Subcutaneous adipose tissue (tissue), 4 donors: ENCODE data around the gene LARGE1. TPM values are rescaled to one million over a fixed set of nuclear protein-coding genes. Genes with fewer than 3 reads are reported as not detected.

ENCODE experiments used
- total RNA-seq, 4 donors: library from RNA; depleted of rRNA; stranded (reverse); fragments of >200 nt; gene quantifications; one replicate each; pipeline ENCODE4 v1.1.0, GENCODE V29; 2016
- TF ChIP-seq, protein P1 (sequence below): fragments of 450-650 bp; IDR thresholded peaks from one replicate; pipeline ENCODE4 v1.5.1; 2016; ENCODE audit warnings: low read depth, mild to moderate bottlenecking, control low read depth, antibody characterized with exemption, moderate library complexity

Gene LARGE1
- total RNA-seq, 4 donors from 2014 or later = 19.4 to 28.8 (median 22.1) TPM

- TF ChIP-seq, protein P1, sequence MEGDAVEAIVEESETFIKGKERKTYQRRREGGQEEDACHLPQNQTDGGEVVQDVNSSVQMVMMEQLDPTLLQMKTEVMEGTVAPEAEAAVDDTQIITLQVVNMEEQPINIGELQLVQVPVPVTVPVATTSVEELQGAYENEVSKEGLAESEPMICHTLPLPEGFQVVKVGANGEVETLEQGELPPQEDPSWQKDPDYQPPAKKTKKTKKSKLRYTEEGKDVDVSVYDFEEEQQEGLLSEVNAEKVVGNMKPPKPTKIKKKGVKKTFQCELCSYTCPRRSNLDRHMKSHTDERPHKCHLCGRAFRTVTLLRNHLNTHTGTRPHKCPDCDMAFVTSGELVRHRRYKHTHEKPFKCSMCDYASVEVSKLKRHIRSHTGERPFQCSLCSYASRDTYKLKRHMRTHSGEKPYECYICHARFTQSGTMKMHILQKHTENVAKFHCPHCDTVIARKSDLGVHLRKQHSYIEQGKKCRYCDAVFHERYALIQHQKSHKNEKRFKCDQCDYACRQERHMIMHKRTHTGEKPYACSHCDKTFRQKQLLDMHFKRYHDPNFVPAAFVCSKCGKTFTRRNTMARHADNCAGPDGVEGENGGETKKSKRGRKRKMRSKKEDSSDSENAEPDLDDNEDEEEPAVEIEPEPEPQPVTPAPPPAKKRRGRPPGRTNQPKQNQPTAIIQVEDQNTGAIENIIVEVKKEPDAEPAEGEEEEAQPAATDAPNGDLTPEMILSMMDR = no peak
These were observed 262.6 kb downstream of the LARGE1 start for GRCh38 chr22:33657670-33658069.

DNA sequence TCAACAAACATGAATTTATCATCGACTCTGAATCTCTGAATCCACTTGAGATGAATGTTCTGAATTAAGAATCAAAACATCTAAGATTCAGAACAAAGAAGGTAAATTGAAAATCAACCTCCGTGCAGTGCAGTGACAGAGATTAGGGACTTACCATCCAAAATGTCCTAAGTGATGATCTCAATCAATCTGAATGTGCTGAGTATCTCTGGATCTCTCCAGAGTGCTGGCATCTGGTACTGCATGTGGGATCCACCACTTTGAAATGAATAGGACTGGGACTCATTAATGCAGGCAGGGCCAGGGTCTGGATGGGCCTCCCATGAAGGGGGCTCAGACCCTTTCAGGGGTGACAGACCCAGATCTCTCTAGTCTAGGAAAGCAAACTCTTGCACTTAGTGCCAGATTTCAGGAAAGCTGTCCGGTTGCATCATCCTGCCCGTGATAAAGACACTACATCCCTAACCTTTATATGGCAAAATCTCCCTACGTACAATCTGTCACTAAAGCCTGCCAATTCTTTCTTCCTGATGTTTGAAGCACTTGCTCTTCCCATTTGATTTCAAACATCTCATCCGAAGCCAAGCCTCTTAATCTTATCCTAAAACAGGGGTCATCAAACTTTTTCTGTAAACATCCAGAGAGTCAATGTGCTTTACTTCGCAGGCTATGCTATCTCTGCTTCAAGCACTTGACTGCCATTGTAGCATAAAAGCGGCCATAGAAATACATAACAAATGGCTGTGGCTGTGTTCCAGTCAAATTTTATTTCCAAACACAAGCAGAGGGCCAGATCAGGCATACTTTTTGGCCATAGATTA, 263.3 kb downstream of the LARGE1 start:
- TF ChIP-seq, protein P1 = no peak

DNA sequence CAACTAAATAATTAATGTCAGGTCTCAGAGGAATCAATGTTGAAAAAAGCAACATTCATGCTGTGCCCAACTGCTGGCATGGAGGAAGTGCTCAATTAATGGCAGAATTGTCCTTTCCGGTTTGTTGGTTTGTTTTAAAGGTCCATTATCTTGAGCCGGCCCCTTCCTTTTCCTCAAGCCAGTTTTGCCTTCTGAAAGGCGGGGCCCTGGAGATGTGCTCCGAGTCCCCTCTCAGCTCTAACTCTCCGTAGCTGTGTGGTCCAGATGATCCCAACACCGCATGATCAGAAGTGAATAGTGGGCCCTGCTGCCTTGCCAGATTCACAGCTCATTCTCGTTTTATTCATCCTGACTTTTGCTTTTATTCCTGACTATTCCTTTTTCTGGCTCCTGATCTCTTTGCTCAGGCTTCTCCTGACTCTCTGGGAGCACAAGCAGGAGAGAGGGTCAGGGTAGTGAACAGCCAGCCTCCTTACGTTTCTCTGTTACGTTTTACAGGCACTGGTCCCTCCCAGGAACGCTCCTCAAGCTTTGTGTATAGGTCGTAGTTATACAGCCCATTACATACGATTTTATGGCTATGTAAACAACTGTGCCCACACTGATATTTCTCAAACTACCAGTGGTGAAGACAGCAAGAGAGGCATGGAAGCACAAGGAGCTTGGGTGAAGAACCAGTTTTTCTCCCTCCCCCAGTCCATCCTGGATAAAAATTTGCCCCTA, 265.9 kb downstream of the LARGE1 start:
- TF ChIP-seq, protein P1 = no peak

DNA sequence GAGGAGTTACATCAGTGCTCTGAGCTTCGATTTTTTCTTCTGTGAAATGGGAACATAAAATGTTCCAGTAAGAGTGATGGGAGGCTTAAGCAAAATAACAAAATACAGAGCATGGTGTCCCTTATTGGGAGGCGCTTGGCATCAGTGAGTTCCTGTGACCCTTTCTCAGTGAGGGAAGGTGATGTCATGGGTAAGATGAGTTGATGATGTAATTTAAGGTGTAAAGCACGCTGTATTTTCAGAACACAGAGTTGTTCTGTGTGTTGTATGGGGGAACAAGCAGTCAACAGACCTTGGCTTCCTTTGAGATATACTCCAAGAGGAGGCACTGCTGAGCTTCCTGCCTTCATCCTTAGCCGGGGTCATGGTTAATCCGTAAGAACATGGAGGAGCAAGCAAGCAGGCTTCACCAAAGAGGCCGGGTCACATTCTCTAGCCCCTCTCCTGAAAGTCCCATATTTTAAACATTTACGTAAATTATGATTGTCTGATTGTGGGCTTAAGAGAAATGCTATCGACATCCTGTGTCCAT, 266.7 kb downstream of the LARGE1 start:
- TF ChIP-seq, protein P1 = no peak

- TF ChIP-seq, protein P1 = no peak
These were observed 267.7 kb downstream of the LARGE1 start for GRCh38 chr22:33652615-33653014.

DNA sequence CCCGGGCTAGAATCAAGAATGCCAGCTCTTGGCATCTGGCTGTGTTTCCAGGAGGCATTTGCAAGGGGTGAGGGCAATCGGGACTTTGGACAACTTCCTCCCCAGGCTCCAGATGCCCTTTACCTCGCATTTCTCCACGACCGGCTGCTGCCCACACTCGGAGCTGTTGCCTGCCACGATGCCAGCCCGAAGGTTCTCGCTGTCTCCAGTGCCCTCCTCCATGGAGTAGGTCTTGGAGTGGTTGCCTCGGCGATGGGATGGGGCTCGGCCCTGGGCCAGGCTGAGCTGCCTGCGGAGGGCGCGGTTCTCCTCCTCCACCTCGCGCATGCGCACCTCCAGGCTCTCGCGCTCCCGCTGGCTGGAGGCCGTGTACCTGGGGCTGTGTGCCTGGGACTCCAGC, 270.0 kb downstream of the LARGE1 start:
- TF ChIP-seq, protein P1 = no peak

- TF ChIP-seq, protein P1 = no peak
These were observed 271.8 kb downstream of the LARGE1 start for GRCh38 chr22:33648478-33648877.
